Mononuclear cell (primary cell): ENCODE measurements around the gene ADAM12. TPM values are rescaled to one million over a fixed set of nuclear protein-coding genes. Genes with fewer than 3 reads are reported as not detected.
"Not testable (repeated sequence)": the region's sequence is repeated elsewhere in the genome, so short reads cannot be mapped to it uniquely, and the experiment has no call there.

Experiments used
- H3K27me3 ChIP-seq: 2 replicates; pipeline ENCODE4 v1.6.0; 2011; ENCODE audit warnings: low read length, control low read depth; ENCODE audit not compliant: insufficient read depth
- H3K4me1 ChIP-seq: 2 replicates; pipeline ENCODE4 v1.5.1; 2011; ENCODE audit warnings: mild to moderate bottlenecking, low read length, control low read depth; ENCODE audit not compliant: insufficient read depth
- H3K4me3 ChIP-seq: 2 replicates; pipeline ENCODE4 v1.5.1; 2011; ENCODE audit warnings: mild to moderate bottlenecking, low read length, moderate library complexity
- H3K9me3 ChIP-seq: 2 replicates; pipeline ENCODE4 v1.5.1; 2011; ENCODE audit warnings: low read depth, mild to moderate bottlenecking, control low read depth, low read length
- total RNA-seq: library from RNA; depleted of rRNA; stranded (reverse); fragments of >200 nt; gene quantifications from one replicate; pipeline ENCODE4 v1.2.3, GENCODE V29; 2012

The ADAM12 gene
- total RNA-seq, 1 donor, result 1.7 TPM

DNA sequence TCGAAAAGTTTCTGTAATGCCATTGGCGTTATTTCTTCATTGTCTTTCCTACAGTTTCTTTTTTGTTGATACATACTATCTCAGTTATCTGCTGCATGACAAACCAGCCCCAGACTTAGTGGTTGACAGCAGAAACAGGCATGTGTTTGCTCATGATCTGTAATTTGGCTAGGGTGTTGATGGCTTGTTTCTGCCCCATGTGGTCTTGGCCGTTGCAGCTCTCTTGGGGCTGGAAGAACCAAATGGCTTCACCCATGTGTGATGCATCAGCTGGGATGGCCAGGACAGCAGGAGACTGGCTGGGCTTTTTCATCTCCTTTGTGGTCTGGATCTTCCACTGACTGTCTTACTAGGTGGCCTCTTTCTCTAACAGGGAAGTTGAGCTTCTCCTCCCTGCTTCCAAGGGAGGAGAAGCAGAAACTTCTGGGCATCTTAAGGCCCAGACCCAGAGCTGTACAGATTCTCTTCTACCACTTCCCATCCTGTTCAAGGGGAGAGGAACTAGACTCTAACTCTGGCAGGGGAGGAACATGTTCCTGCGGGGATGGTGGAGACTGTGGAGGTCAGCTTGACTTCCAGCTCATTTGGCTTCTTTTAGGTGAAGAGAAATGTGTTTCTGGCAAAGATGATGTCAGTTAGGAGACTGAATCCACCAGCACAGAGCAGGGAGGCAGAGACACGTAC lies 402.6 kb downstream of the ADAM12 start:
- Histone ChIP-seq H3K4me1 (no peaks in the 10 kb centered on the region), H3K9me3 (no peaks in the 10 kb centered on the region), H3K4me3 (no peak overlapping the region), H3K27me3 (no peaks in the 10 kb centered on the region)

GRCh38 chr10:125984865-125985495 lies 403.3 kb downstream of the ADAM12 start:
- Histone ChIP-seq H3K4me1 (no peaks in the 10 kb centered on the region), H3K9me3 (no peaks in the 10 kb centered on the region), H3K27me3 (no peaks in the 10 kb centered on the region), H3K4me3 (no peak overlapping the region)

DNA sequence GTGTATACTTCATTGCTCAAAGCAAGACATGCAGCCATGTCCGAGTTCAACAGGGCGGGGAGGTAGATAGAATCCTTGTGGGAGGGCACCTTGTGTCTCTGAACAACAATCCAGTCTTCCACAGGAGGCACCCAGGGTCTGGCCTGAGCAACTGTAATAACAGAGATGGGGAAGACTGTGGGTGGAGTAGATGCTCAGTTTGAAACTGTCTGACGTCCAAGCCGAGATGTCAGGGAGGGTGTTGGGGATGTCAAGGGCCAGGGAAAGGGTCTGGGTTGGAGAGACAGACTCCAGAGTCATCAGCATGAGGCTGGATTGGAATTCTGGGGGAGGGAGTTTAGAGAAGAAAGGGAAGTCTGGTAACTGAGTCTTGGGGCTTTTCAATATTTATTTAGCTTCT lies 403.9 kb downstream of the ADAM12 start:
- Histone ChIP-seq H3K4me3 (no peak overlapping the region), H3K9me3 (no peaks in the 10 kb centered on the region), H3K27me3 (no peaks in the 10 kb centered on the region), H3K4me1 (no peaks in the 10 kb centered on the region)

- Histone ChIP-seq H3K27me3 (no peaks in the 10 kb centered on the region), H3K4me1 (no peaks in the 10 kb centered on the region), H3K9me3 (no peaks in the 10 kb centered on the region), H3K4me3 (no peak overlapping the region)
Observed at GRCh38 chr10:125983656-125984055, 404.6 kb downstream of the ADAM12 start.

DNA sequence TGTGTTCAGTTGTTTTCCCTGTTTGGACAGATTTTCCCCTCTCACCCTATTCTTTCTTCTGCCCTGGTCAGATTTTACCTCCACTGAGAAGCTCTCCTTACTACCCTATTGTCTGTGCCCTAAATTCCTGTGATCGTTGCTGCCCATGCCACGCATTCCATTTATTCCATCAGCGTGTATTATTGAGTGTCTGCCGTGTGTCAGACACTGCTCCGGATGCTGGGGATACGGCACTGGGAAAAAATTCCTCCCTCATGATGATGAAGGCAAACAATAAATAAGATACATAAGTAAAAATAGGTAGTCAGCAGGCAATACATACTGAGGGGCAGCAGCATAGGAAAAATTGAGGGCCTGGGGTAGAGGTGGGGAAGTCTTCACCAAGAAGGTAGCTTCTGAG lies 405.1 kb downstream of the ADAM12 start:
- H3K4me1 ChIP-seq, result no peaks in the 10 kb centered on the region
- no peaks in the 10 kb centered on the region for H3K9me3 ChIP-seq
- no peaks in the 10 kb centered on the region for H3K27me3 ChIP-seq
- no peak overlapping the region for H3K4me3 ChIP-seq

DNA sequence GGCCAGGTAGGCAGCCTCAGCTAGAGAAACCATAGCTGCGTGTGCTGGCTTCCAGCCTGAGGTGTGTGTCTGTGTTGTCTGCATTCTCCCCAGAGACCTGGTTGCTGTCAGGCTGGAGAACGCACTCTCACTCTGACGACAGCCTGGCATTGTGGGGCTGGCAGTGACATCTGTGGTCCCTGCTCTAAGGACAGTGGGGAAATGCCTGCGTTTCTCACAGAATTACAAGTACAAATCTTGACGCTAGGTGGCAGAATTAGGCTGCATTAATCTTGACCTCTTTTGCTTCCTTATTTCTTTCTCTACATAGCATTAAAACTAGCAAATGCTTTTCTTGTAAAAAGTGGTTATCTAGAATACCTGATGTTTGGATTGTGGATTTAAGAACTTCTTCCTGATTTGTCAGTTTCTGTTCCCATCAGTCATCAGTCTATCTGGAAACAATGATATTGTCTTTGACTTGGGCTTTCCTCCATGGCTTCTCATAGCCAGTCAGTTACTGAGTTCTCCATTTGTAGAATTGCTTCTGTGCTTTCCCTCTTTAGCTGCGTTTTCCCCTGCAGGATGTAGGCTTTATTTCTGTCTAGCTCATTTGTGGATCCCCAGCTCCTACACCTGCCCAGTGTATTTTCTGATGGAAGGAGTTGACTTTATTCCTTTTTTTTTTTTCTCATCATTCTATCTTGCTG lies 405.9 kb downstream of the ADAM12 start:
- H3K4me1 ChIP-seq, result no peaks in the 10 kb centered on the region
- no peaks in the 10 kb centered on the region for H3K9me3 ChIP-seq
- H3K4me3 ChIP-seq, result no peak overlapping the region
- no peaks in the 10 kb centered on the region for H3K27me3 ChIP-seq

- Histone ChIP-seq H3K4me3 (no peak overlapping the region), H3K4me1 (no peaks in the 10 kb centered on the region), H3K9me3 (no peaks in the 10 kb centered on the region), H3K27me3 (no peaks in the 10 kb centered on the region)
Observed at GRCh38 chr10:125980521-125981035, 407.7 kb downstream of the ADAM12 start.

- no peaks in the 10 kb centered on the region for H3K4me1 ChIP-seq
- H3K9me3 ChIP-seq, result no peaks in the 10 kb centered on the region
- no peak overlapping the region for H3K4me3 ChIP-seq
- no peaks in the 10 kb centered on the region for H3K27me3 ChIP-seq
Observed at GRCh38 chr10:125979976-125980375, 408.3 kb downstream of the ADAM12 start.

GRCh38 chr10:125976960-125977605 lies 411.2 kb downstream of the ADAM12 start:
- Histone ChIP-seq H3K27me3 (no peaks in the 10 kb centered on the region), H3K4me1 (no peaks in the 10 kb centered on the region), H3K4me3 (no peak overlapping the region), H3K9me3 (no peaks in the 10 kb centered on the region)

- not testable (repeated sequence) for H3K4me1 ChIP-seq, H3K27me3 ChIP-seq
Observed at GRCh38 chr10:125970077-125970630, 418.1 kb downstream of the ADAM12 start.

DNA sequence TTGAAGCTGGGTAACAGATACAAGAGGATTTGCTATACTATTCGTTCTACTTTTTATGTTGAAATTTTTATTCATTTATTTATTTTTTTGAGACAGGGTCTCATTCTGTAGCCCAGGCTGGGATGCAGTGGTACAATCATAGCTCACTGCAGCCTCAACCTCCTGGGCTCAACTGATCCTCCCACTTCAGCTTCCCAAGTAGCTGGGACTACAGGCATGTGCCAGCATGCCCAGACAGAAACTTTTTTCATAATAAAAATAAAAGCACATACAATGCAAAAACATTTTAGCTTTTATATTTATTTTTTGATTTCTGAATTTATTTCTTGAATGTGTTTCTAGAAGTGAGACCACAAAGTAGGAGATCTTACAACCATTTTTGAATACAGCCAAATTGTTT lies 420.7 kb downstream of the ADAM12 start:
- Histone ChIP-seq H3K9me3 (no peaks in the 10 kb centered on the region), H3K4me1 (no peaks in the 10 kb centered on the region), H3K27me3 (no peaks in the 10 kb centered on the region), H3K4me3 (no peak overlapping the region)

More at GRCh38 chr10:125970077-125970630, 418.1 kb downstream of the ADAM12 start:
- H3K4me3 ChIP-seq, H3K9me3 ChIP-seq: not testable (repeated sequence)

- no peak overlapping the region for H3K4me3 ChIP-seq
- no peaks in the 10 kb centered on the region for H3K4me1 ChIP-seq
- H3K9me3 ChIP-seq, result no peaks in the 10 kb centered on the region
- H3K27me3 ChIP-seq, result no peaks in the 10 kb centered on the region
Observed at GRCh38 chr10:125964558-125964957, 423.7 kb downstream of the ADAM12 start.
